ENCODE results near the gene GASK1A.

Gene GASK1A

DNA sequence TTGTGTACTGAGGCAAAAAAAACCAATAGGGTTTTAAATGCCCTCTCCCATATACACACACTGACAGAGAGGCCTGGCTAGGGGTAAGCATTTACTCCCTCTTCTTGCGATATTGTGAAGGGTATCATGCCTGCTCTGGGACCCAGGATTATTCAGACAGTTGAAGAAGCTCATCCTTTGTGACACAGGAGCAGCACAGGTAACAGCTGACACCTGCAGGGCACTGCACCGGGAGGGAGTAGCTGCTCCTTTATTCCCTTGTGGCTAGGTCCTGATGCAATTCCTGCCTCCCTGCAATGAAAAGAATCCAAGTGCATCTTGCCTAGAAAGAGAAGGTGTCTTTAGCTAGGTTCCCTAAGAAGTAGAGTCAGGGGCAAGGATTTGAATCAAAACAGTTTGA, 103.3 kb downstream of the GASK1A start:
- H3K4me1 ChIP-seq (ENCODE audit: control insufficient read depth, insufficient read depth, low read length) = no peaks in the 10 kb centered on the region
- no peaks in the 10 kb centered on the region for H3K9me3 ChIP-seq (ENCODE audit: control insufficient read depth, low read length)
- H3K27me3 ChIP-seq (ENCODE audit: control insufficient read depth, insufficient read depth, low read length, poor library complexity, severe bottlenecking) = no peaks in the 10 kb centered on the region
- no peak overlapping the region for H3K27ac ChIP-seq (ENCODE audit: insufficient read depth, low read depth, low read length, poor library complexity, severe bottlenecking)
- 95 to 98% methylated on average over 2 of the region's 2 CpGs for WGBS, 2 experiments
- H3K36me3 ChIP-seq (ENCODE audit: control insufficient read depth, insufficient read depth, low read length) = peaks cover 19% of the 10 kb centered on the region
- no peak overlapping the region for H3K4me3 ChIP-seq (ENCODE audit: insufficient read depth, low read depth, low read length)

- Histone ChIP-seq H3K9me3 (ENCODE audit: control insufficient read depth, low read length) (no peaks in the 10 kb centered on the region), H3K4me1 (ENCODE audit: control insufficient read depth, insufficient read depth, low read length) (no peaks in the 10 kb centered on the region), H3K4me3 (ENCODE audit: insufficient read depth, low read depth, low read length) (no peak overlapping the region), H3K36me3 (ENCODE audit: control insufficient read depth, insufficient read depth, low read length) (peaks cover 4% of the 10 kb centered on the region), H3K27me3 (ENCODE audit: control insufficient read depth, insufficient read depth, low read length, poor library complexity, severe bottlenecking) (no peaks in the 10 kb centered on the region), H3K27ac (ENCODE audit: insufficient read depth, low read depth, low read length, poor library complexity, severe bottlenecking) (no peak overlapping the region)
- 94 to 95% methylated on average over 6 of the region's 6 CpGs for WGBS, 2 experiments
Observed at GRCh38 chr3:43086460-43087165, 107.5 kb downstream of the GASK1A start.

DNA sequence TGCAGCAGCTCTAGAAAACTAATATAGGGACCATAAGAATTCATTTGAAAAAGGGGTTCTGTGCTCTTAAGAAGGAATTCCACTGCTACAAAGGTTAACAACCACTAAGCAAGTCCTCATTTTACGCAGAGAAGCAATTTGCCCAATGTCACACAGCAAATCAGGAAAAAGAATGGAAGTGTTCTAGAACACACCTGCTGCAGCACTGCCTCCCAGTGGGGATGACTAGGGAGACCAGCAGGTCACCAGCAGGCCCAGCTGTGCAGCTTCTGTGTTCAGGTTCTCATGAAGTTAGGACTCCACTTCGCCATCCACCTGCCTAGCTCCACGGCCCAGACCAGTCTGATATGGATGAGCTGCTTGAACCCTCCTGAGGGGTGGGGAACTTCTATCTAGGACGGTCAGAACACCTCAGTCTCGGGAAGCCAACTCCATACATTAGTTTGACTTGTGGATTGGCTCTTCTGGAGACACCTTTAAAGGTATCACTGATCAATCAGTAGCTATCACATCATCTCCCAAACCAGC, 108.2 kb downstream of the GASK1A start:
- Histone ChIP-seq H3K9me3 (ENCODE audit: control insufficient read depth, low read length) (no peaks in the 10 kb centered on the region), H3K36me3 (ENCODE audit: control insufficient read depth, insufficient read depth, low read length) (peaks cover 4% of the 10 kb centered on the region), H3K4me3 (ENCODE audit: insufficient read depth, low read depth, low read length) (no peak overlapping the region), H3K4me1 (ENCODE audit: control insufficient read depth, insufficient read depth, low read length) (no peaks in the 10 kb centered on the region), H3K27me3 (ENCODE audit: control insufficient read depth, insufficient read depth, low read length, poor library complexity, severe bottlenecking) (no peaks in the 10 kb centered on the region), H3K27ac (ENCODE audit: insufficient read depth, low read depth, low read length, poor library complexity, severe bottlenecking) (no peak overlapping the region)
- 95 to 99% methylated on average over 5 of the region's 5 CpGs for WGBS, 2 experiments

DNA sequence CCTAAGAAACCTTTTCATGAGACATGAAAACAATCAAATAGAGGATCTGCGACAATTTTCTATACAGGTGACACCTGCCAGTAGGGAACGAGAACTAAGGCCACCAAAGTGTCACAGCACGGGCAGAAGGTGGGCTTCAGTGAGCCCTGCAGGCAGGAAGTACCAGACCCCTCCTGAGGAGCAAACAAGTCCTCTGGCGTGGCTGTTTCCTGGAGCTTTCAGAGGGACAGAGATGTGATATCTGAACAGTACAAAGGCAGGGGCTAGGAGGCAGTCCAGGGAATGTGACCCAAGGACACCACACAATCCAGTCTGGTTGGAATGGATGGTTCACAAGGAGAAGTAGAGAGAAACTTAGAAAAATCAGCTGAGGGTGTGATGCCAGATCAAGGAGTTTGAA, 110.0 kb downstream of the GASK1A start:
- Histone ChIP-seq H3K36me3 (ENCODE audit: control insufficient read depth, insufficient read depth, low read length) (no peaks in the 10 kb centered on the region), H3K9me3 (ENCODE audit: control insufficient read depth, low read length) (no peaks in the 10 kb centered on the region), H3K27ac (ENCODE audit: insufficient read depth, low read depth, low read length, poor library complexity, severe bottlenecking) (no peak overlapping the region), H3K4me1 (ENCODE audit: control insufficient read depth, insufficient read depth, low read length) (no peaks in the 10 kb centered on the region), H3K27me3 (ENCODE audit: control insufficient read depth, insufficient read depth, low read length, poor library complexity, severe bottlenecking) (no peaks in the 10 kb centered on the region), H3K4me3 (ENCODE audit: insufficient read depth, low read depth, low read length) (no peak overlapping the region)
- 95 to 97% methylated on average over 4 of the region's 4 CpGs for WGBS, 2 experiments

DNA sequence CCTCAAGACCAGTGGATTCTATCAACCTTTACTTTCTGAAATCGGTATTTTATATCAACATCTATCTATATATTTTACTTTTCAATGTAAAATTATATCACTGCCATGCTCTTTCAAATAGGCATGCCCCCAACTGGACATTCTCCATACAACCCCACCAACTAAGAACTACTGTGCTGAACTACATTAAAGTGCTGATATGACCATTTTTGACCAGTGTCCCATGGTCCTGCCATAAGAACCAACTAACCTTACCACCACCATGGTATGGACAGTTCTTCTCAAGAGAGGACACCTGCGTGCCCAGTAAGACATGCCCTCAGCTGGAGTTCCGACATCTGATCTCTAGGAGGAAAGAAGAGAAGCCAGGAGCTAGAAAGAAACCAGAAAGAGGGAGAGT, 111.1 kb downstream of the GASK1A start:
- Histone ChIP-seq H3K27ac (ENCODE audit: insufficient read depth, low read depth, low read length, poor library complexity, severe bottlenecking) (no peak overlapping the region), H3K9me3 (ENCODE audit: control insufficient read depth, low read length) (no peaks in the 10 kb centered on the region), H3K4me1 (ENCODE audit: control insufficient read depth, insufficient read depth, low read length) (peaks cover 6% of the 10 kb centered on the region), H3K27me3 (ENCODE audit: control insufficient read depth, insufficient read depth, low read length, poor library complexity, severe bottlenecking) (no peaks in the 10 kb centered on the region), H3K4me3 (ENCODE audit: insufficient read depth, low read depth, low read length) (no peak overlapping the region), H3K36me3 (ENCODE audit: control insufficient read depth, insufficient read depth, low read length) (no peaks in the 10 kb centered on the region)
- WGBS, 2 experiments = 92 to 97% methylated on average over 3 of the region's 3 CpGs

DNA sequence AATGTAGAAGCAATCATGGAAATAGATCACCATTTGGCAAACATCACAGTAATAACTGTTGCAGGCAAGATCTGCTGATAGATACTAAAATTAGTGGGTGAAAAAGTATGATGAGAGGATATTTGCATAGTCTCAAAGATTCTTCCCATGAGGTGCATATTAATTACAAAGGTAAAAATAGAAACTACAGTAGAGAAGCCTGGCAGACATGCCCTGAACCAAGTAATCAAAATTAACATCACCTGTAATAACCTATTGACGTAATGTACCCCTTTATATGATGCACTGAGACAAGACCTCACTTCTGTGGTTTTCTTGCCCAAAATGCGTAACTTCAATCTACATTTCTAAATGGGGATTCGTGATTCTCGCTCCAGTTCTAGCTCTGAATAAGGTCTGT, 112.4 kb downstream of the GASK1A start:
- H3K27ac ChIP-seq (ENCODE audit: insufficient read depth, low read depth, low read length, poor library complexity, severe bottlenecking) = no peak overlapping the region
- H3K27me3 ChIP-seq (ENCODE audit: control insufficient read depth, insufficient read depth, low read length, poor library complexity, severe bottlenecking) = no peaks in the 10 kb centered on the region
- no peaks in the 10 kb centered on the region for H3K9me3 ChIP-seq (ENCODE audit: control insufficient read depth, low read length)
- no peak overlapping the region for H3K4me3 ChIP-seq (ENCODE audit: insufficient read depth, low read depth, low read length)
- H3K36me3 ChIP-seq (ENCODE audit: control insufficient read depth, insufficient read depth, low read length) = no peaks in the 10 kb centered on the region
- peaks cover 6% of the 10 kb centered on the region for H3K4me1 ChIP-seq (ENCODE audit: control insufficient read depth, insufficient read depth, low read length)
- WGBS, 2 experiments = 89 to 96% methylated on average over 4 of the region's 4 CpGs

GRCh38 chr3:43093006-43093405, 113.9 kb downstream of the GASK1A start:
- Histone ChIP-seq H3K4me1 (ENCODE audit: control insufficient read depth, insufficient read depth, low read length) (peaks cover 6% of the 10 kb centered on the region), H3K27ac (ENCODE audit: insufficient read depth, low read depth, low read length, poor library complexity, severe bottlenecking) (no peak overlapping the region), H3K36me3 (ENCODE audit: control insufficient read depth, insufficient read depth, low read length) (no peaks in the 10 kb centered on the region), H3K9me3 (ENCODE audit: control insufficient read depth, low read length) (no peaks in the 10 kb centered on the region), H3K4me3 (ENCODE audit: insufficient read depth, low read depth, low read length) (no peak overlapping the region), H3K27me3 (ENCODE audit: control insufficient read depth, insufficient read depth, low read length, poor library complexity, severe bottlenecking) (no peaks in the 10 kb centered on the region)
- WGBS, 2 experiments = 68 to 82% methylated on average over 1 of the region's 1 CpG

GRCh38 chr3:43093974-43094373, 114.9 kb downstream of the GASK1A start:
- H3K4me1 ChIP-seq (ENCODE audit: control insufficient read depth, insufficient read depth, low read length) = peaks cover 6% of the 10 kb centered on the region
- no peak overlapping the region for H3K4me3 ChIP-seq (ENCODE audit: insufficient read depth, low read depth, low read length)
- 87 to 91% methylated on average over 2 of the region's 2 CpGs for WGBS, 2 experiments
- no peaks in the 10 kb centered on the region for H3K27me3 ChIP-seq (ENCODE audit: control insufficient read depth, insufficient read depth, low read length, poor library complexity, severe bottlenecking)
- H3K27ac ChIP-seq (ENCODE audit: insufficient read depth, low read depth, low read length, poor library complexity, severe bottlenecking) = no peak overlapping the region
- no peaks in the 10 kb centered on the region for H3K36me3 ChIP-seq (ENCODE audit: control insufficient read depth, insufficient read depth, low read length)
- H3K9me3 ChIP-seq (ENCODE audit: control insufficient read depth, low read length) = no peaks in the 10 kb centered on the region

GRCh38 chr3:43094381-43094780, 115.3 kb downstream of the GASK1A start:
- Histone ChIP-seq H3K36me3 (ENCODE audit: control insufficient read depth, insufficient read depth, low read length) (no peaks in the 10 kb centered on the region), H3K4me3 (ENCODE audit: insufficient read depth, low read depth, low read length) (no peak overlapping the region), H3K4me1 (ENCODE audit: control insufficient read depth, insufficient read depth, low read length) (peaks cover 6% of the 10 kb centered on the region), H3K27ac (ENCODE audit: insufficient read depth, low read depth, low read length, poor library complexity, severe bottlenecking) (no peak overlapping the region), H3K27me3 (ENCODE audit: control insufficient read depth, insufficient read depth, low read length, poor library complexity, severe bottlenecking) (no peaks in the 10 kb centered on the region), H3K9me3 (ENCODE audit: control insufficient read depth, low read length) (no peaks in the 10 kb centered on the region)
- 87 to 88% methylated on average over 2 of the region's 2 CpGs for WGBS, 2 experiments

GRCh38 chr3:43094851-43095250, 115.7 kb downstream of the GASK1A start:
- Histone ChIP-seq H3K36me3 (ENCODE audit: control insufficient read depth, insufficient read depth, low read length) (no peaks in the 10 kb centered on the region), H3K27ac (ENCODE audit: insufficient read depth, low read depth, low read length, poor library complexity, severe bottlenecking) (no peak overlapping the region), H3K27me3 (ENCODE audit: control insufficient read depth, insufficient read depth, low read length, poor library complexity, severe bottlenecking) (no peaks in the 10 kb centered on the region), H3K4me1 (ENCODE audit: control insufficient read depth, insufficient read depth, low read length) (peaks cover 6% of the 10 kb centered on the region), H3K9me3 (ENCODE audit: control insufficient read depth, low read length) (no peaks in the 10 kb centered on the region), H3K4me3 (ENCODE audit: insufficient read depth, low read depth, low read length) (no peak overlapping the region)
- WGBS, 2 experiments = 89 to 90% methylated on average over 4 of the region's 4 CpGs
